Smooth muscle cell (in vitro differentiated cells): ENCODE measurements around the gene GPAT3. TPM values are rescaled to one million over a fixed set of nuclear protein-coding genes. Genes with fewer than 3 reads are reported as not detected.

ENCODE experiments used
- DNase-seq: peaks from one replicate; lab custom pipeline; 2025; ENCODE audit not compliant: unreplicated experiment; lab: John Stamatoyannopoulos, UW
- H2AFZ ChIP-seq: fragments of 200-600 bp; sonication (generic); 2 replicates; pipeline ENCODE4 v1.6.0; 2016; ENCODE audit warnings: antibody characterized with exemption, low read depth, mild to moderate bottlenecking
- H3F3A ChIP-seq: fragments of 200-600 bp; sonication (generic); 2 replicates; pipeline ENCODE4 v1.6.0; 2017; ENCODE audit warnings: antibody characterized with exemption, low read depth
- H3K27ac ChIP-seq: fragments of 200-600 bp; sonication (generic); 2 replicates; pipeline ENCODE4 v1.5.1; 2016; ENCODE audit warnings: low read depth, mild to moderate bottlenecking
- H3K27me3 ChIP-seq: fragments of 200-600 bp; sonication (generic); 2 replicates; pipeline ENCODE4 v1.6.1; 2016; ENCODE audit warnings: low read depth, mild to moderate bottlenecking
- H3K36me3 ChIP-seq: fragments of 200-600 bp; sonication (generic); 2 replicates; pipeline ENCODE4 v1.5.1; 2016; ENCODE audit warnings: low read depth
- H3K4me1 ChIP-seq: fragments of 200-600 bp; sonication (generic); 2 replicates; pipeline ENCODE4 v1.5.1; 2016; ENCODE audit warnings: low read depth
- H3K4me2 ChIP-seq: fragments of 200-600 bp; sonication (generic); 2 replicates; pipeline ENCODE4 v1.6.0; 2016; ENCODE audit warnings: mild to moderate bottlenecking
- H3K4me3 ChIP-seq: fragments of 200-600 bp; sonication (generic); 2 replicates; pipeline ENCODE4 v1.5.1; 2016; ENCODE audit warnings: mild to moderate bottlenecking
- H3K79me2 ChIP-seq: fragments of 200-600 bp; sonication (generic); 2 replicates; pipeline ENCODE4 v1.6.0; 2016; ENCODE audit warnings: low read depth, mild to moderate bottlenecking
- H3K9ac ChIP-seq: fragments of 200-600 bp; sonication (generic); 2 replicates; pipeline ENCODE4 v1.6.0; 2016; ENCODE audit warnings: low read depth
- H3K9me3 ChIP-seq: fragments of 200-600 bp; sonication (generic); replicated peaks from 2 replicates; pipeline ENCODE4 v1.5.1; 2016; ENCODE audit warnings: low read depth
- H4K20me1 ChIP-seq: fragments of 200-600 bp; sonication (generic); 2 replicates; pipeline ENCODE4 v1.6.0; 2016; ENCODE audit warnings: low read depth
- CTCF ChIP-seq: fragments of 200-600 bp; sonication (generic); IDR thresholded peaks from 2 replicates; pipeline ENCODE4 v1.5.1; 2017; ENCODE audit warnings: borderline replicate concordance, mild to moderate bottlenecking, antibody characterized with exemption; ENCODE audit not compliant: insufficient read depth, poor library complexity, severe bottlenecking
- WGBS: methylation state at CpG from one replicate; pipeline ENCODE4 v1.1.7; 2016; ENCODE audit warnings: low lambda C conversion rate; 5-methylcytosine and 5-hydroxymethylcytosine counted together
- polyA plus RNA-seq: library from polyadenylated mRNA; unstranded; fragments of >200 nt; fragmentation: Nextera tagmentation; extraction: Ambion mirVana; gene quantifications from 2 replicates; pipeline ENCODE4 v1.2.1, GENCODE V29; 2016
- total RNA-seq: library from RNA; depleted of rRNA; stranded (reverse); fragments of >200 nt; gene quantifications from 2 replicates; pipeline ENCODE4 v1.2.3, GENCODE V29; 2014

Gene GPAT3
- total and polyA plus RNA-seq, 2 experiments from 2014 or later = 0.27 to 0.67 TPM

- no peak for TF ChIP-seq CTCF
- no peaks in the 10 kb centered on the region for H3K36me3 ChIP-seq
- no peaks in the 10 kb centered on the region for H3F3A ChIP-seq
- DNase-seq = no peak
- H3K4me3 ChIP-seq = no peak overlapping the region
- no peaks in the 10 kb centered on the region for H4K20me1 ChIP-seq
- 90% methylated on average over 11 of the region's 11 CpGs for WGBS
- H3K79me2 ChIP-seq = no peaks in the 10 kb centered on the region
- H3K4me1 ChIP-seq = no peaks in the 10 kb centered on the region
- H3K9ac ChIP-seq = no peak overlapping the region
- H3K27me3 ChIP-seq = no peaks in the 10 kb centered on the region
- H3K27ac ChIP-seq = no peak overlapping the region
- no peak overlapping the region for H2AFZ ChIP-seq
- no peaks in the 10 kb centered on the region for H3K9me3 ChIP-seq
- H3K4me2 ChIP-seq = no peak overlapping the region
Observed at GRCh38 chr4:83626245-83626836, 90.4 kb downstream of the GPAT3 start.

GRCh38 chr4:83629945-83630721 is 94.2 kb downstream of the GPAT3 start:
- DNase-seq = no peak
- no peaks in the 10 kb centered on the region for H3K4me1 ChIP-seq
- no peaks in the 10 kb centered on the region for H3K79me2 ChIP-seq
- no peak overlapping the region for H3K4me2 ChIP-seq
- H3F3A ChIP-seq = no peaks in the 10 kb centered on the region
- no peak overlapping the region for H3K9ac ChIP-seq
- H3K36me3 ChIP-seq = no peaks in the 10 kb centered on the region
- H3K4me3 ChIP-seq = no peak overlapping the region
- no peaks in the 10 kb centered on the region for H3K27me3 ChIP-seq
- no peak for TF ChIP-seq CTCF
- H3K27ac ChIP-seq = no peak overlapping the region
- H3K9me3 ChIP-seq = no peaks in the 10 kb centered on the region
- WGBS = 59% methylated on average over 6 of the region's 6 CpGs
- no peaks in the 10 kb centered on the region for H4K20me1 ChIP-seq
- no peak overlapping the region for H2AFZ ChIP-seq

- WGBS = 37% methylated on average over 2 of the region's 2 CpGs
Observed at GRCh38 chr4:83631066-83631465, 95.2 kb downstream of the GPAT3 start.

More at GRCh38 chr4:83631066-83631465, 95.2 kb downstream of the GPAT3 start:
- no peak for TF ChIP-seq CTCF
- no peak for DNase-seq
- H2AFZ ChIP-seq = no peak overlapping the region
- H4K20me1 ChIP-seq = no peaks in the 10 kb centered on the region
- no peaks in the 10 kb centered on the region for H3F3A ChIP-seq
- no peaks in the 10 kb centered on the region for H3K79me2 ChIP-seq
- H3K9me3 ChIP-seq = no peaks in the 10 kb centered on the region
- H3K4me1 ChIP-seq = no peaks in the 10 kb centered on the region
- H3K27ac ChIP-seq = no peak overlapping the region
- no peak overlapping the region for H3K9ac ChIP-seq
- H3K36me3 ChIP-seq = no peaks in the 10 kb centered on the region
- H3K27me3 ChIP-seq = no peaks in the 10 kb centered on the region
- no peak overlapping the region for H3K4me2 ChIP-seq
- no peak overlapping the region for H3K4me3 ChIP-seq
